B cell (primary cell): ENCODE data around the gene MED20. TPM values are rescaled to one million over a fixed set of nuclear protein-coding genes. Genes with fewer than 3 reads are reported as not detected.

Source experiments
- ATAC-seq: fragments of 200-7000 bp; cut with Tn5 transposase; one replicate; pipeline ENCODE4 v1.10.0; 2021; ENCODE audit warnings: low read depth, mild to moderate bottlenecking, moderate number of reproducible peaks, moderate library complexity
- CTCF ChIA-PET: fragments of 350-600 bp; sonication (Branson Sonifier 250); formaldehyde crosslinking; loops from one replicate; lab custom pipeline; 2021; ENCODE audit warnings: antibody characterized with exemption, inconsistent platforms; lab: Charles Lee
- POLR2A ChIA-PET: fragments of 350-600 bp; sonication (Branson Sonifier 250); formaldehyde crosslinking; loops from one replicate; lab custom pipeline; 2021; ENCODE audit warnings: antibody characterized with exemption; lab: Charles Lee
- DNase-seq: peaks from one replicate; pipeline ENCODE4 v3.0.0; 2013
- H2AFZ ChIP-seq: 2 replicates; pipeline ENCODE4 v1.6.1; 2012; ENCODE audit warnings: mild to moderate bottlenecking, low read depth, low read length; ENCODE audit not compliant: insufficient read depth, poor library complexity, severe bottlenecking
- H3K27ac ChIP-seq, 2 donors: 1 replicate in 1 of 2; 2 replicates in 1 of 2; pipeline ENCODE4 v1.5.1; 2012 to 2013; ENCODE audit warnings: low read length in 2 of 2, mild to moderate bottlenecking in 2 of 2, moderate library complexity in 1 of 2
- H3K27me3 ChIP-seq, 4 experiments: fragments of 200-600 bp in 1 of 4; sonication (generic) in 1 of 4; replicated peaks in 1 of 4; 1 replicate in 2 of 4; 2 replicates in 2 of 4; pipeline versions ENCODE4 v1.6.1 to v1.7.0; 2013 to 2016; ENCODE audit warnings: low read length in 3 of 4, mild to moderate bottlenecking in 2 of 4, mixed read lengths in 1 of 4, moderate library complexity in 1 of 4; ENCODE audit not compliant: insufficient read depth in 4 of 4, control insufficient read depth in 3 of 4; ENCODE audit errors: control extremely low read depth in 1 of 4
- H3K36me3 ChIP-seq, 2 experiments: replicated peaks in 1 of 2; 1 replicate in 1 of 2; 2 replicates in 1 of 2; pipeline versions ENCODE4 v1.6.1 to v1.7.1; 2013; ENCODE audit warnings: low read length in 1 of 2; ENCODE audit not compliant: insufficient read depth in 2 of 2, control insufficient read depth in 1 of 2; ENCODE audit errors: control extremely low read depth in 1 of 2, extremely low read depth in 1 of 2
- H3K4me1 ChIP-seq, 2 donors: fragments of 200-600 bp in 1 of 2; sonication (generic) in 1 of 2; 1 replicate in 1 of 2; 2 replicates in 1 of 2; pipeline versions ENCODE4 v1.5.1 to v1.6.1; 2013 to 2017; ENCODE audit warnings: low read length in 2 of 2; ENCODE audit not compliant: control insufficient read depth in 2 of 2, insufficient read depth in 2 of 2
- H3K4me2 ChIP-seq: replicated peaks from 2 replicates; pipeline ENCODE3; 2012; ENCODE audit warnings: mild to moderate bottlenecking, low read depth, low read length; ENCODE audit not compliant: poor library complexity, severe bottlenecking
- H3K4me3 ChIP-seq, 5 experiments: fragments of 200-600 bp in 1 of 5; sonication (generic) in 1 of 5; 1 replicate in 3 of 5; 2 replicates in 2 of 5; pipeline versions ENCODE4 v1.5.1 to v1.7.0; 2011 to 2016; ENCODE audit warnings: low read length in 4 of 5, mild to moderate bottlenecking in 4 of 5, low read depth in 2 of 5, control low read depth in 1 of 5, moderate library complexity in 1 of 5; ENCODE audit not compliant: insufficient read depth in 1 of 5; ENCODE audit errors: control extremely low read depth in 1 of 5, extremely low read depth in 1 of 5
- H3K79me2 ChIP-seq: fragments of 200-600 bp; sonication (generic); one replicate; pipeline ENCODE4 v1.6.0; 2016; ENCODE audit warnings: low read length; ENCODE audit not compliant: control insufficient read depth, insufficient read depth
- H3K9ac ChIP-seq: fragments of 200-600 bp; sonication (generic); 2 replicates; pipeline ENCODE4 v1.6.1; 2017; ENCODE audit warnings: mild to moderate bottlenecking, low read length, moderate library complexity
- H3K9me3 ChIP-seq, 3 donors: one replicate each; pipeline versions ENCODE4 v1.6.1 to v1.7.1; 2013; ENCODE audit warnings: low read length in 2 of 3; ENCODE audit not compliant: control insufficient read depth in 2 of 3, insufficient read depth in 1 of 3; ENCODE audit errors: control extremely low read depth in 1 of 3
- H4K20me1 ChIP-seq: 2 replicates; pipeline ENCODE4 v1.6.0; 2012; ENCODE audit warnings: mild to moderate bottlenecking, low read length; ENCODE audit not compliant: insufficient read depth, control insufficient read depth, poor library complexity, severe bottlenecking
- H3K27ac Mint-ChIP-seq: one replicate; pipeline ENCODE4 v1.8.0; 2021; ENCODE audit warnings: mixed read lengths
- H3K27me3 Mint-ChIP-seq: one replicate; pipeline ENCODE4 v1.8.0; 2021; ENCODE audit warnings: mixed read lengths
- H3K4me1 Mint-ChIP-seq: one replicate; pipeline ENCODE4 v1.8.0; 2021; ENCODE audit warnings: mixed read lengths
- H3K4me3 Mint-ChIP-seq: one replicate; pipeline ENCODE4 v1.8.0; 2021; ENCODE audit warnings: mixed read lengths
- H3K9me3 Mint-ChIP-seq: one replicate; pipeline ENCODE4 v1.8.0; 2022; ENCODE audit warnings: mixed read lengths; ENCODE audit not compliant: insufficient read depth
- CTCF ChIP-seq: fragments of 200-600 bp; IDR thresholded peaks from one replicate; pipeline ENCODE4 v1.8.0; 2022; ENCODE audit warnings: antibody characterized with exemption, mild to moderate bottlenecking
- EZH2 ChIP-seq: IDR thresholded peaks from 2 replicates; pipeline ENCODE4 v1.6.1; 2012; ENCODE audit warnings: borderline replicate concordance, low read depth, mild to moderate bottlenecking, moderate library complexity, low read length; ENCODE audit not compliant: insufficient read depth, poor library complexity, severe bottlenecking
- whole genome bisulfite sequencing: methylation state at CpG from one replicate; pipeline ENCODE4 v1.1.5; 2013; ENCODE audit warnings: missing lambda C conversion rate; ENCODE audit not compliant: insufficient coverage; 5-methylcytosine and 5-hydroxymethylcytosine counted together
- intact Hi-C: fragments of 100-400 bp; cut with micrococcal nuclease; formaldehyde crosslinking; loops from one replicate; pipeline ENCODE4 v1.10.0; 2022
- polyA plus RNA-seq: library from polyadenylated mRNA; depleted of rRNA; stranded (reverse); fragments of >200 nt; gene quantifications from 2 replicates; pipeline ENCODE4 v1.2.3, GENCODE V29; 2012
- total RNA-seq, 2 donors: library from RNA; stranded (reverse); fragments of 120-200 nt in 1 of 2; gene quantifications; 1 replicate in 1 of 2; 2 replicates in 1 of 2; pipeline versions ENCODE4 v1.2.3 to v1.2.4, GENCODE V29; 2013 to 2022

The MED20 gene
- total and polyA plus RNA-seq, 2 donors (not counting 1 experiment from before 2014, with no cell fraction given), result 4.6 to 18.2 TPM

- H3K9ac ChIP-seq, result peak overlapping the region; percentile 79
- WGBS, result 5% methylated on average over 39 of the region's 56 CpGs
- intact Hi-C loops, result loop anchor here (1.0 to 10.0 kb wide), 11 partner anchors 27 to 820 kb away; partner anchors contain the start of genes BYSL, CCND3, MED20 and MRPS10
- peak overlapping the region in 1 of 2 donors; percentile 92 for H3K27ac ChIP-seq
- H4K20me1 ChIP-seq, result no peaks in the 10 kb centered on the region
- H3K27me3 Mint-ChIP-seq, result no peaks in the 10 kb centered on the region
- H3K36me3 ChIP-seq, result no peaks in the 10 kb centered on the region
- peaks cover 10% of the 10 kb centered on the region for H3K4me1 Mint-ChIP-seq
- H2AFZ ChIP-seq, result peak overlapping the region; percentile 82
- ATAC-seq (peak; percentile 42), DNase-seq (no peak)
- ChIA-PET POLR2A (interaction anchor here (0.5 to 2.5 kb wide), 9 partner anchors 17 to 864 kb away, joined by 3 to 11 read pairs (median 6); partner anchors contain the start of genes TAF8, TBCC and TOMM6), CTCF (interaction anchor here (1.0 to 2.3 kb wide), 6 partner anchors 27 to 155 kb away, joined by 3 to 20 read pairs (median 12); partner anchors contain the start of genes BYSL, MED20 and TOMM6)
- no peaks in the 10 kb centered on the region for H3K9me3 ChIP-seq
- peaks cover 15 to 17% of the 10 kb centered on the region in 2 donors for H3K4me1 ChIP-seq
- peak overlapping the region; percentile 89 for H3K27ac Mint-ChIP-seq
- peaks cover 10% of the 10 kb centered on the region for H3K79me2 ChIP-seq
- no peaks in the 10 kb centered on the region for H3K27me3 ChIP-seq
- H3K4me3 ChIP-seq, result peak overlapping the region; percentile 45 to 96 (median 85)
- TF ChIP-seq CTCF (no peak), EZH2 (no peak)
- no peaks in the 10 kb centered on the region for H3K9me3 Mint-ChIP-seq
- peak overlapping the region; percentile 87 for H3K4me2 ChIP-seq
- no peak overlapping the region for H3K4me3 Mint-ChIP-seq
These were observed 26.3 kb downstream of the MED20 start for GRCh38 chr6:41894366-41895299.
